Testis (tissue), 3 donors: ENCODE data around the gene KIAA1755. TPM values are rescaled to one million over a fixed set of nuclear protein-coding genes. Genes with fewer than 3 reads are reported as not detected.
A peak's percentile ranks its signal among the peaks of the same experiment; 100 is the strongest.

ENCODE experiments used
- DNase-seq: peaks from one replicate; pipeline ENCODE4 v3.0.0-alpha.2; 2019
- H3K27ac ChIP-seq, 2 donors: fragments of 200-600 bp; sonication (generic); one replicate each; pipeline ENCODE4 v1.5.1; 2019
- H3K27me3 ChIP-seq: fragments of 200-600 bp; sonication (generic); one replicate; pipeline ENCODE4 v1.5.1; 2019
- H3K36me3 ChIP-seq: fragments of 200-600 bp; sonication (generic); one replicate; pipeline ENCODE4 v1.5.1; 2017; ENCODE audit warnings: low read depth; ENCODE audit errors: missing control alignments
- H3K4me1 ChIP-seq: fragments of 200-600 bp; sonication (generic); one replicate; pipeline ENCODE4 v1.5.1; 2019
- H3K4me3 ChIP-seq, 2 donors: fragments of 200-600 bp; sonication (generic); one replicate each; pipeline ENCODE4 v1.5.1; 2017 to 2019
- H3K9me3 ChIP-seq: fragments of 200-600 bp; sonication (generic); one replicate; pipeline ENCODE4 v1.5.1; 2017
- POLR2A ChIP-seq: fragments of 450-650 bp; IDR thresholded peaks from one replicate; pipeline ENCODE4 v1.6.1; 2017; ENCODE audit warnings: antibody characterized with exemption, mild to moderate bottlenecking, moderate library complexity
- WGBS, 2 donors: methylation state at CpG; one replicate each; pipeline ENCODE4 v1.1.5; 2018; 5-methylcytosine and 5-hydroxymethylcytosine counted together
- intact Hi-C: fragments of 100-400 bp; cut with DNase I; formaldehyde crosslinking; loops from one replicate; pipeline ENCODE4 v1.15.1; 2023; ENCODE audit warnings: low total_unique reads
- polyA plus RNA-seq: library from polyadenylated mRNA; stranded (reverse); fragments of 350-450 nt; fragmentation: Illumina TruSeq; extraction: RNeasy Lipid Tissue Mini Kit (QIAGEN cat#74804); gene quantifications from one replicate; pipeline ENCODE4 v1.2.3, GENCODE V29; 2014; ENCODE audit warnings: low read depth, low replicate concordance; ENCODE audit not compliant: insufficient read depth
- total RNA-seq, 2 donors: library from RNA; depleted of rRNA; stranded (reverse); fragments of >200 nt; gene quantifications; one replicate each; pipeline ENCODE4 v1.2.3, GENCODE V29; 2016
- TF ChIP-seq, protein P1 (sequence below), 3 experiments: fragments of 450-650 bp in 2 of 3; fragments of 200-600 bp in 1 of 3; sonication (generic) in 1 of 3; IDR thresholded peaks; one replicate each; pipeline ENCODE4 v1.5.1; 2016 to 2019; ENCODE audit warnings: antibody characterized with exemption in 3 of 3, mild to moderate bottlenecking in 2 of 3, moderate library complexity in 1 of 3

The KIAA1755 gene
- total and polyA plus RNA-seq, 3 donors from 2014 or later: 5.2 to 9.6 (median 7.6) TPM

GRCh38 chr20:38212806-38213606 lies 47.5 kb downstream of the KIAA1755 start:
- intact Hi-C loops: no loop called here
- H3K36me3 ChIP-seq: no peaks in the 10 kb centered on the region
- WGBS, 2 donors: 63 to 79% methylated on average over 16 to 18 of the region's 18 CpGs
- no peak overlapping the region for H3K27ac ChIP-seq
- no peaks in the 10 kb centered on the region for H3K27me3 ChIP-seq
- DNase-seq: peak; percentile 44
- H3K4me1 ChIP-seq: peaks cover 7% of the 10 kb centered on the region
- TF ChIP-seq, protein P1, sequence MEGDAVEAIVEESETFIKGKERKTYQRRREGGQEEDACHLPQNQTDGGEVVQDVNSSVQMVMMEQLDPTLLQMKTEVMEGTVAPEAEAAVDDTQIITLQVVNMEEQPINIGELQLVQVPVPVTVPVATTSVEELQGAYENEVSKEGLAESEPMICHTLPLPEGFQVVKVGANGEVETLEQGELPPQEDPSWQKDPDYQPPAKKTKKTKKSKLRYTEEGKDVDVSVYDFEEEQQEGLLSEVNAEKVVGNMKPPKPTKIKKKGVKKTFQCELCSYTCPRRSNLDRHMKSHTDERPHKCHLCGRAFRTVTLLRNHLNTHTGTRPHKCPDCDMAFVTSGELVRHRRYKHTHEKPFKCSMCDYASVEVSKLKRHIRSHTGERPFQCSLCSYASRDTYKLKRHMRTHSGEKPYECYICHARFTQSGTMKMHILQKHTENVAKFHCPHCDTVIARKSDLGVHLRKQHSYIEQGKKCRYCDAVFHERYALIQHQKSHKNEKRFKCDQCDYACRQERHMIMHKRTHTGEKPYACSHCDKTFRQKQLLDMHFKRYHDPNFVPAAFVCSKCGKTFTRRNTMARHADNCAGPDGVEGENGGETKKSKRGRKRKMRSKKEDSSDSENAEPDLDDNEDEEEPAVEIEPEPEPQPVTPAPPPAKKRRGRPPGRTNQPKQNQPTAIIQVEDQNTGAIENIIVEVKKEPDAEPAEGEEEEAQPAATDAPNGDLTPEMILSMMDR (IDR thresholded peaks at IDR 0.05): no peak
- TF ChIP-seq POLR2A: no peak
- no peak overlapping the region for H3K4me3 ChIP-seq
- no peaks in the 10 kb centered on the region for H3K9me3 ChIP-seq

- TF ChIP-seq, protein P1 (IDR thresholded peaks at IDR 0.05): no peak
- TF ChIP-seq POLR2A: no peak
- intact Hi-C loops: no loop called here
- 76 to 89% methylated on average over 5 to 9 of the region's 9 CpGs for WGBS, 2 donors
- peaks cover 7% of the 10 kb centered on the region for H3K4me1 ChIP-seq
- H3K9me3 ChIP-seq: no peaks in the 10 kb centered on the region
- H3K27me3 ChIP-seq: no peaks in the 10 kb centered on the region
- H3K27ac ChIP-seq: no peak overlapping the region
- no peak overlapping the region for H3K4me3 ChIP-seq
- H3K36me3 ChIP-seq: no peaks in the 10 kb centered on the region
- no peak for DNase-seq
Measured at GRCh38 chr20:38211200-38212097, 49.1 kb downstream of the KIAA1755 start.

GRCh38 chr20:38210741-38211140 lies 49.8 kb downstream of the KIAA1755 start:
- TF ChIP-seq, protein P1 (IDR thresholded peaks at IDR 0.05): no peak
- TF ChIP-seq POLR2A: no peak
- intact Hi-C loops: no loop called here

GRCh38 chr20:38209736-38210405 lies 50.7 kb downstream of the KIAA1755 start:
- WGBS, 2 donors: 80 to 94% methylated on average over 3 of the region's 3 CpGs
- Histone ChIP-seq H3K4me1 (peaks cover 7% of the 10 kb centered on the region), H3K4me3 (no peak overlapping the region), H3K27me3 (no peaks in the 10 kb centered on the region), H3K27ac (no peak overlapping the region), H3K9me3 (no peaks in the 10 kb centered on the region), H3K36me3 (no peaks in the 10 kb centered on the region)
- TF ChIP-seq POLR2A: no peak
- TF ChIP-seq, protein P1 (IDR thresholded peaks at IDR 0.05): no peak
- intact Hi-C loops: no loop called here
- DNase-seq: no peak

More at GRCh38 chr20:38210741-38211140, 49.8 kb downstream of the KIAA1755 start:
- DNase-seq: no peak
- H3K4me3 ChIP-seq: no peak overlapping the region
- H3K27me3 ChIP-seq: no peaks in the 10 kb centered on the region
- WGBS, 2 donors: 57 to 59% methylated on average over 3 to 6 of the region's 6 CpGs
- no peak overlapping the region for H3K27ac ChIP-seq
- H3K36me3 ChIP-seq: no peaks in the 10 kb centered on the region
- H3K9me3 ChIP-seq: no peaks in the 10 kb centered on the region
- H3K4me1 ChIP-seq: peaks cover 7% of the 10 kb centered on the region
